ENCODE measurements around the gene PAPPA2.

PAPPA2 gene

DNA sequence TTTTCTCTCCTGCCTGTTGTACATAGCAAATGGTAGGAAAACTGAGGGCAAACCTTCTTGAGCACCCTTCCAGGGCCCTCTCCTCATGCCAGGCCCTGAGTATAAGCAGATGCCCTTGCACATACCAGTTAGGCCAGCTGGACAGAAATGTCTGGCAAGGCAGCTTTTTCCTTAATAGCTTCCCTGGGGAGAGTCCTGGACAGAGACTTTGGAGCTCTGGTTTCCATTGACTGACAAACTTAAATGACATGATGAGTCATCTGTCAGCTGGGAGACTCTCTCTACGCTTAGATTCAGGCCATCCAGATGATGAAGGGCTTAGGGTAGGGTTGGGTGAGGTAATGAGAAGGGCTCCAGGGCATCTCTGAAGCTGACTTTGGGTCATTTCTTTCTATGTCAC lies 384.1 kb downstream of the PAPPA2 start:
- POLR2A ChIA-PET = no interaction called here

More for the DNA sequence above, 384.1 kb downstream of the PAPPA2 start:
- no peak for TF ChIP-seq ZBTB20 (tag by site-specific recombination; IDR thresholded peaks at IDR 0.05)
- TF ChIP-seq, protein P1, sequence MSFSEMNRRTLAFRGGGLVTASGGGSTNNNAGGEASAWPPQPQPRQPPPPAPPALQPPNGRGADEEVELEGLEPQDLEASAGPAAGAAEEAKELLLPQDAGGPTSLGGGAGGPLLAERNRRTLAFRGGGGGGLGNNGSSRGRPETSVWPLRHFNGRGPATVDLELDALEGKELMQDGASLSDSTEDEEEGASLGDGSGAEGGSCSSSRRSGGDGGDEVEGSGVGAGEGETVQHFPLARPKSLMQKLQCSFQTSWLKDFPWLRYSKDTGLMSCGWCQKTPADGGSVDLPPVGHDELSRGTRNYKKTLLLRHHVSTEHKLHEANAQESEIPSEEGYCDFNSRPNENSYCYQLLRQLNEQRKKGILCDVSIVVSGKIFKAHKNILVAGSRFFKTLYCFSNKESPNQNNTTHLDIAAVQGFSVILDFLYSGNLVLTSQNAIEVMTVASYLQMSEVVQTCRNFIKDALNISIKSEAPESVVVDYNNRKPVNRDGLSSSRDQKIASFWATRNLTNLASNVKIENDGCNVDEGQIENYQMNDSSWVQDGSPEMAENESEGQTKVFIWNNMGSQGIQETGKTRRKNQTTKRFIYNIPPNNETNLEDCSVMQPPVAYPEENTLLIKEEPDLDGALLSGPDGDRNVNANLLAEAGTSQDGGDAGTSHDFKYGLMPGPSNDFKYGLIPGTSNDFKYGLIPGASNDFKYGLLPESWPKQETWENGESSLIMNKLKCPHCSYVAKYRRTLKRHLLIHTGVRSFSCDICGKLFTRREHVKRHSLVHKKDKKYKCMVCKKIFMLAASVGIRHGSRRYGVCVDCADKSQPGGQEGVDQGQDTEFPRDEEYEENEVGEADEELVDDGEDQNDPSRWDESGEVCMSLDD (tag by site-specific recombination; IDR thresholded peaks at IDR 0.05) = no peak
- TF ChIP-seq ZBTB1 (tag by site-specific recombination; IDR thresholded peaks at IDR 0.05) = no peak
- TF ChIP-seq, protein P2, sequence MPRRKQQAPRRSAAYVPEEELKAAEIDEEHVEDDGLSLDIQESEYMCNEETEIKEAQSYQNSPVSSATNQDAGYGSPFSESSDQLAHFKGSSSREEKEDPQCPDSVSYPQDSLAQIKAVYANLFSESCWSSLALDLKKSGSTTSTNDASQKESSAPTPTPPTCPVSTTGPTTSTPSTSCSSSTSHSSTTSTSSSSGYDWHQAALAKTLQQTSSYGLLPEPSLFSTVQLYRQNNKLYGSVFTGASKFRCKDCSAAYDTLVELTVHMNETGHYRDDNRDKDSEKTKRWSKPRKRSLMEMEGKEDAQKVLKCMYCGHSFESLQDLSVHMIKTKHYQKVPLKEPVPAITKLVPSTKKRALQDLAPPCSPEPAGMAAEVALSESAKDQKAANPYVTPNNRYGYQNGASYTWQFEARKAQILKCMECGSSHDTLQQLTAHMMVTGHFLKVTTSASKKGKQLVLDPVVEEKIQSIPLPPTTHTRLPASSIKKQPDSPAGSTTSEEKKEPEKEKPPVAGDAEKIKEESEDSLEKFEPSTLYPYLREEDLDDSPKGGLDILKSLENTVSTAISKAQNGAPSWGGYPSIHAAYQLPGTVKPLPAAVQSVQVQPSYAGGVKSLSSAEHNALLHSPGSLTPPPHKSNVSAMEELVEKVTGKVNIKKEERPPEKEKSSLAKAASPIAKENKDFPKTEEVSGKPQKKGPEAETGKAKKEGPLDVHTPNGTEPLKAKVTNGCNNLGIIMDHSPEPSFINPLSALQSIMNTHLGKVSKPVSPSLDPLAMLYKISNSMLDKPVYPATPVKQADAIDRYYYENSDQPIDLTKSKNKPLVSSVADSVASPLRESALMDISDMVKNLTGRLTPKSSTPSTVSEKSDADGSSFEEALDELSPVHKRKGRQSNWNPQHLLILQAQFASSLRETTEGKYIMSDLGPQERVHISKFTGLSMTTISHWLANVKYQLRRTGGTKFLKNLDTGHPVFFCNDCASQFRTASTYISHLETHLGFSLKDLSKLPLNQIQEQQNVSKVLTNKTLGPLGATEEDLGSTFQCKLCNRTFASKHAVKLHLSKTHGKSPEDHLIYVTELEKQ (tag by site-specific recombination; IDR thresholded peaks at IDR 0.05; ENCODE audit: borderline replicate concordance) = peak; percentile 33; the same call in 1 of the 2 replicates
- TF ChIP-seq ZFP37 (tag by site-specific recombination; IDR thresholded peaks at IDR 0.05) = no peak
- TF ChIP-seq MEIS1 (CRISPR knock-in tag; IDR thresholded peaks at IDR 0.05; ENCODE audit: borderline replicate concordance) = peak; percentile 81; the same call in 1 of the 2 replicates
- peak; percentile 60 for TF ChIP-seq ZEB2 (tag by site-specific recombination; IDR thresholded peaks at IDR 0.05)
- TF ChIP-seq ZNF302 (tag by site-specific recombination; IDR thresholded peaks at IDR 0.05; ENCODE audit: low read depth) = no peak
- peak; percentile 74 for TF ChIP-seq ZNF629 (tag by site-specific recombination; IDR thresholded peaks at IDR 0.05)
- no peak for TF ChIP-seq ZNF239 (tag by site-specific recombination; IDR thresholded peaks at IDR 0.05)
- TF ChIP-seq, protein P3, sequence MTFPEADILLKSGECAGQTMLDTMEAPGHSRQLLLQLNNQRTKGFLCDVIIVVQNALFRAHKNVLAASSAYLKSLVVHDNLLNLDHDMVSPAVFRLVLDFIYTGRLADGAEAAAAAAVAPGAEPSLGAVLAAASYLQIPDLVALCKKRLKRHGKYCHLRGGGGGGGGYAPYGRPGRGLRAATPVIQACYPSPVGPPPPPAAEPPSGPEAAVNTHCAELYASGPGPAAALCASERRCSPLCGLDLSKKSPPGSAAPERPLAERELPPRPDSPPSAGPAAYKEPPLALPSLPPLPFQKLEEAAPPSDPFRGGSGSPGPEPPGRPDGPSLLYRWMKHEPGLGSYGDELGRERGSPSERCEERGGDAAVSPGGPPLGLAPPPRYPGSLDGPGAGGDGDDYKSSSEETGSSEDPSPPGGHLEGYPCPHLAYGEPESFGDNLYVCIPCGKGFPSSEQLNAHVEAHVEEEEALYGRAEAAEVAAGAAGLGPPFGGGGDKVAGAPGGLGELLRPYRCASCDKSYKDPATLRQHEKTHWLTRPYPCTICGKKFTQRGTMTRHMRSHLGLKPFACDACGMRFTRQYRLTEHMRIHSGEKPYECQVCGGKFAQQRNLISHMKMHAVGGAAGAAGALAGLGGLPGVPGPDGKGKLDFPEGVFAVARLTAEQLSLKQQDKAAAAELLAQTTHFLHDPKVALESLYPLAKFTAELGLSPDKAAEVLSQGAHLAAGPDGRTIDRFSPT (tag by site-specific recombination; IDR thresholded peaks at IDR 0.05) = 0 out of 2 replicates have a peak, but pooled peaks have one; percentile 44
- TF ChIP-seq SALL2 (tag by site-specific recombination; IDR thresholded peaks at IDR 0.05; ENCODE audit: borderline replicate concordance) = no peak
- TF ChIP-seq, protein P4, sequence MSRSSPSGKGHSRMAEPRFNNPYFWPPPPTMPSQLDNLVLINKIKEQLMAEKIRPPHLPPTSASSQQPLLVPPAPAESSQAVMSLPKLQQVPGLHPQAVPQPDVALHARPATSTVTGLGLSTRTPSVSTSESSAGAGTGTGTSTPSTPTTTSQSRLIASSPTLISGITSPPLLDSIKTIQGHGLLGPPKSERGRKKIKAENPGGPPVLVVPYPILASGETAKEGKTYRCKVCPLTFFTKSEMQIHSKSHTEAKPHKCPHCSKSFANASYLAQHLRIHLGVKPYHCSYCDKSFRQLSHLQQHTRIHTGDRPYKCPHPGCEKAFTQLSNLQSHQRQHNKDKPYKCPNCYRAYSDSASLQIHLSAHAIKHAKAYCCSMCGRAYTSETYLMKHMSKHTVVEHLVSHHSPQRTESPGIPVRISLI (tag by site-specific recombination; IDR thresholded peaks at IDR 0.05) = no peak
- TF ChIP-seq, protein P5, sequence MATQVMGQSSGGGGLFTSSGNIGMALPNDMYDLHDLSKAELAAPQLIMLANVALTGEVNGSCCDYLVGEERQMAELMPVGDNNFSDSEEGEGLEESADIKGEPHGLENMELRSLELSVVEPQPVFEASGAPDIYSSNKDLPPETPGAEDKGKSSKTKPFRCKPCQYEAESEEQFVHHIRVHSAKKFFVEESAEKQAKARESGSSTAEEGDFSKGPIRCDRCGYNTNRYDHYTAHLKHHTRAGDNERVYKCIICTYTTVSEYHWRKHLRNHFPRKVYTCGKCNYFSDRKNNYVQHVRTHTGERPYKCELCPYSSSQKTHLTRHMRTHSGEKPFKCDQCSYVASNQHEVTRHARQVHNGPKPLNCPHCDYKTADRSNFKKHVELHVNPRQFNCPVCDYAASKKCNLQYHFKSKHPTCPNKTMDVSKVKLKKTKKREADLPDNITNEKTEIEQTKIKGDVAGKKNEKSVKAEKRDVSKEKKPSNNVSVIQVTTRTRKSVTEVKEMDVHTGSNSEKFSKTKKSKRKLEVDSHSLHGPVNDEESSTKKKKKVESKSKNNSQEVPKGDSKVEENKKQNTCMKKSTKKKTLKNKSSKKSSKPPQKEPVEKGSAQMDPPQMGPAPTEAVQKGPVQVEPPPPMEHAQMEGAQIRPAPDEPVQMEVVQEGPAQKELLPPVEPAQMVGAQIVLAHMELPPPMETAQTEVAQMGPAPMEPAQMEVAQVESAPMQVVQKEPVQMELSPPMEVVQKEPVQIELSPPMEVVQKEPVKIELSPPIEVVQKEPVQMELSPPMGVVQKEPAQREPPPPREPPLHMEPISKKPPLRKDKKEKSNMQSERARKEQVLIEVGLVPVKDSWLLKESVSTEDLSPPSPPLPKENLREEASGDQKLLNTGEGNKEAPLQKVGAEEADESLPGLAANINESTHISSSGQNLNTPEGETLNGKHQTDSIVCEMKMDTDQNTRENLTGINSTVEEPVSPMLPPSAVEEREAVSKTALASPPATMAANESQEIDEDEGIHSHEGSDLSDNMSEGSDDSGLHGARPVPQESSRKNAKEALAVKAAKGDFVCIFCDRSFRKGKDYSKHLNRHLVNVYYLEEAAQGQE (tag by site-specific recombination; IDR thresholded peaks at IDR 0.05) = peak; percentile 62
- TF ChIP-seq PRDM1 (tag by site-specific recombination; IDR thresholded peaks at IDR 0.05) = 0 out of 2 replicates have a peak, but pooled peaks have one; percentile 18
- Histone ChIP-seq H3K27ac (ENCODE audit: extremely low read depth, low read depth, low read length) (no peak overlapping the region), H3K36me3 (ENCODE audit: control insufficient read depth in 2 of 2, insufficient read depth in 1 of 2, low read length in 2 of 2) (no peaks in the 10 kb centered on the region), H3K4me1 (ENCODE audit: control insufficient read depth, insufficient read depth, low read length) (no peaks in the 10 kb centered on the region), H3K4me3 (ENCODE audit: low read depth, low read length) (no peak overlapping the region), H3K9me3 (ENCODE audit: control insufficient read depth, insufficient read depth, low read depth, low read length) (no peaks in the 10 kb centered on the region)
- CTCF ChIA-PET = interaction anchor here (1.3 to 3.0 kb wide), 4 partner anchors 33 to 472 kb away, joined by 4 to 12 read pairs (median 6); no protein-coding TSS in a partner anchor
